ENCODE results near the gene DNMT3L.

DNMT3L gene

GRCh38 chr21:44269090-44269489, 7.4 kb upstream of the DNMT3L start:
- no peak for TF ChIP-seq ZFX (IDR thresholded peaks at IDR 0.05)
- TF ChIP-seq CTCF (conservative IDR thresholded peaks at IDR 0.05): no peak
- H3K27ac ChIP-seq: no peak overlapping the region

- TF ChIP-seq ZFX (IDR thresholded peaks at IDR 0.05) (no peak), CTCF (conservative IDR thresholded peaks at IDR 0.05) (no peak)
- no peak overlapping the region for H3K27ac ChIP-seq
Measured at GRCh38 chr21:44267655-44268142, 6.0 kb upstream of the DNMT3L start.

- H3K27ac ChIP-seq: no peak overlapping the region
- TF ChIP-seq ZFX (IDR thresholded peaks at IDR 0.05) (no peak), CTCF (conservative IDR thresholded peaks at IDR 0.05) (no peak)
Measured at GRCh38 chr21:44265734-44266270, 4.1 kb upstream of the DNMT3L start.

- H3K27ac ChIP-seq: no peak overlapping the region
- TF ChIP-seq ZFX (IDR thresholded peaks at IDR 0.05): no peak
- no peak for TF ChIP-seq CTCF (conservative IDR thresholded peaks at IDR 0.05)
Measured at GRCh38 chr21:44263768-44264167, 2.1 kb upstream of the DNMT3L start.

- no peak for TF ChIP-seq CTCF (conservative IDR thresholded peaks at IDR 0.05)
- no peak for TF ChIP-seq ZFX (IDR thresholded peaks at IDR 0.05)
- H3K27ac ChIP-seq: no peak overlapping the region
Measured at GRCh38 chr21:44263221-44263760, 1.6 kb upstream of the DNMT3L start.

GRCh38 chr21:44262338-44263056, 800 bp upstream of the DNMT3L start:
- H3K27ac ChIP-seq: no peak overlapping the region
- TF ChIP-seq ZFX (IDR thresholded peaks at IDR 0.05) (no peak), CTCF (conservative IDR thresholded peaks at IDR 0.05) (no peak)

Measured in C4-2B (cell line).